Measurements from ENCODE around the gene GCGR. TPM values are rescaled to one million over a fixed set of nuclear protein-coding genes. Genes with fewer than 3 reads are reported as not detected.

Gene GCGR
- total and polyA plus RNA-seq, 2 experiments from 2014 or later = 0.17 to 0.23 TPM

DNA sequence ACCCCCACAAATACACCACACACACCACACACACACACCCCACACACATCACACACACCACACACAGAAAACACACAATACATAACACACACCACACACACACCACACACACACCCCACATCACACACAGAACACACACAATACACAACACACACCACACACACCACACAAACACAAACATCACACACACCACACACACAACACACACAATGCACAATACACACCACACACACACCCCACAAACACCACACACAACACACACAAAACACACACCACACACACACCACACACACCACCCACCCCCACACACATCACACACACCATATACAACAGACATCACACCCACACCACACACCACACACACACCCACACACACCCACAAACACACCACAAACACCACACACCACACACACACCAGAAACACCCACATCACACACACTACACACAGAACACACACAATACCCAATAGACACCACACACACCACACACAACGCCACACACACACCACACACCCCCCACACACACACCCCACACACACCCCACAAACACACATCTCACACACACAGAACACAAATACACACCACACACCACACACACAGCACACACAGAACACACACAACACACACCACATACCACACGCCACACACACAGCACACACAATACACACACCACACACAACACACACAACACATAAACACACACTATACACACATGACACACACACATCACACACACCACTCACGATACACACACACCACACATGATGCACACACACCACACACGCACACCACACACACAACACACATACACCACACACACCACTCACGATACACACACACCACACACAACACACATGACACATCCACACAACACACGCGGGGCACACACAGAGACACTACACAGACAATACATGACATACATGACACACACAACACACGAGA, 11.0 kb upstream of the GCGR start:
- Histone ChIP-seq H3F3A (replicated peaks; ENCODE audit: low read depth) (peaks cover 15% of the 10 kb centered on the region), H3K36me3 (ENCODE audit: insufficient read depth) (no peaks in the 10 kb centered on the region), H3K27ac (ENCODE audit: low read depth) (no peak overlapping the region), H3K9me2 (ENCODE audit: insufficient read depth) (no peaks in the 10 kb centered on the region), H3K79me2 (replicated peaks; ENCODE audit: insufficient read depth) (no peaks in the 10 kb centered on the region), H4K20me1 (replicated peaks; ENCODE audit: insufficient read depth) (no peaks in the 10 kb centered on the region), H3K27me3 (ENCODE audit: insufficient read depth) (no peaks in the 10 kb centered on the region), H3K4me3 (no peak overlapping the region), H2AFZ (no peak overlapping the region), H3K4me1 (ENCODE audit: insufficient read depth) (no peaks in the 10 kb centered on the region), H3K4me2 (no peak overlapping the region)
- peaks cover 3% of the 10 kb centered on the region; the same call in 1 of the 3 replicates for H3K9me3 Mint-ChIP-seq
- no peaks in the 10 kb centered on the region for H3K4me1 Mint-ChIP-seq
- no peak overlapping the region for H3K27ac Mint-ChIP-seq
- ATAC-seq (no peak), DNase-seq (ENCODE audit: low spot score) (no peak)
- no peaks in the 10 kb centered on the region for H3K27me3 Mint-ChIP-seq (ENCODE audit: insufficient read depth, low read depth, poor library complexity)
- TF ChIP-seq, protein P1, sequence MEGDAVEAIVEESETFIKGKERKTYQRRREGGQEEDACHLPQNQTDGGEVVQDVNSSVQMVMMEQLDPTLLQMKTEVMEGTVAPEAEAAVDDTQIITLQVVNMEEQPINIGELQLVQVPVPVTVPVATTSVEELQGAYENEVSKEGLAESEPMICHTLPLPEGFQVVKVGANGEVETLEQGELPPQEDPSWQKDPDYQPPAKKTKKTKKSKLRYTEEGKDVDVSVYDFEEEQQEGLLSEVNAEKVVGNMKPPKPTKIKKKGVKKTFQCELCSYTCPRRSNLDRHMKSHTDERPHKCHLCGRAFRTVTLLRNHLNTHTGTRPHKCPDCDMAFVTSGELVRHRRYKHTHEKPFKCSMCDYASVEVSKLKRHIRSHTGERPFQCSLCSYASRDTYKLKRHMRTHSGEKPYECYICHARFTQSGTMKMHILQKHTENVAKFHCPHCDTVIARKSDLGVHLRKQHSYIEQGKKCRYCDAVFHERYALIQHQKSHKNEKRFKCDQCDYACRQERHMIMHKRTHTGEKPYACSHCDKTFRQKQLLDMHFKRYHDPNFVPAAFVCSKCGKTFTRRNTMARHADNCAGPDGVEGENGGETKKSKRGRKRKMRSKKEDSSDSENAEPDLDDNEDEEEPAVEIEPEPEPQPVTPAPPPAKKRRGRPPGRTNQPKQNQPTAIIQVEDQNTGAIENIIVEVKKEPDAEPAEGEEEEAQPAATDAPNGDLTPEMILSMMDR (conservative IDR thresholded peaks at IDR 0.05; ENCODE audit: low read depth in 2 of 2) = no peak
- TF ChIP-seq POLR2AphosphoS5 (IDR thresholded peaks at IDR 0.05; ENCODE audit: low read depth) (no peak), EZH2phosphoT487 (IDR thresholded peaks at IDR 0.05; ENCODE audit: unreplicated experiment) (no peak), STAT1 (IDR thresholded peaks at IDR 0.05; ENCODE audit: unreplicated experiment) (no peak)
- TF ChIP-seq, protein P2, sequence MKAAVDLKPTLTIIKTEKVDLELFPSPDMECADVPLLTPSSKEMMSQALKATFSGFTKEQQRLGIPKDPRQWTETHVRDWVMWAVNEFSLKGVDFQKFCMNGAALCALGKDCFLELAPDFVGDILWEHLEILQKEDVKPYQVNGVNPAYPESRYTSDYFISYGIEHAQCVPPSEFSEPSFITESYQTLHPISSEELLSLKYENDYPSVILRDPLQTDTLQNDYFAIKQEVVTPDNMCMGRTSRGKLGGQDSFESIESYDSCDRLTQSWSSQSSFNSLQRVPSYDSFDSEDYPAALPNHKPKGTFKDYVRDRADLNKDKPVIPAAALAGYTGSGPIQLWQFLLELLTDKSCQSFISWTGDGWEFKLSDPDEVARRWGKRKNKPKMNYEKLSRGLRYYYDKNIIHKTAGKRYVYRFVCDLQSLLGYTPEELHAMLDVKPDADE (IDR thresholded peaks at IDR 0.05) = no peak
- H3K36me3 Mint-ChIP-seq (ENCODE audit: low read depth) = no peaks in the 10 kb centered on the region
- H3K4me3 Mint-ChIP-seq = no peak overlapping the region

DNA sequence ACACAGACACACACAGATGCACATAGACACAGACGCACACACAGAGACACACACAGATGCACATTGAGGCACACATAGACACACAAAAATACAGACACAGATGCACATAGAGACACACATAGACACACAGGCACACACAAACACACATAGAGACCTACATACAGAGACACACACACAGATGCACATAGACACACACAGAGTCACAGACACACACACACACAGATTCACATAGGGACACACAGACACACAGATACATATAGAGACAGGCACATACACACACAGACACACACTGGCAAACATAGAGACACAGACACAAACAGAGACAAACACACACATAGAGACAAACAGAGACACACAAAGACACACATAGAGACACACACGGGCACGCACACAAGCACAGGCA, 9.9 kb upstream of the GCGR start:
- Histone ChIP-seq H4K20me1 (replicated peaks; ENCODE audit: insufficient read depth) (no peaks in the 10 kb centered on the region), H3K79me2 (replicated peaks; ENCODE audit: insufficient read depth) (no peaks in the 10 kb centered on the region), H3K4me1 (ENCODE audit: insufficient read depth) (no peaks in the 10 kb centered on the region), H3K27ac (ENCODE audit: low read depth) (no peak overlapping the region), H3K9me2 (ENCODE audit: insufficient read depth) (no peaks in the 10 kb centered on the region), H3K27me3 (ENCODE audit: insufficient read depth) (no peaks in the 10 kb centered on the region), H3K4me3 (no peak overlapping the region), H3K4me2 (no peak overlapping the region), H2AFZ (no peak overlapping the region), H3K36me3 (ENCODE audit: insufficient read depth) (no peaks in the 10 kb centered on the region), H3F3A (replicated peaks; ENCODE audit: low read depth) (peaks cover 15% of the 10 kb centered on the region)
- no peak for ATAC-seq
- Mint-ChIP-seq H3K36me3 (ENCODE audit: low read depth) (0 out of 3 replicates have a peak, but pooled peaks cover 1% of the 10 kb centered on the region), H3K27me3 (ENCODE audit: insufficient read depth, low read depth, poor library complexity) (no peaks in the 10 kb centered on the region), H3K27ac (no peak overlapping the region), H3K4me3 (no peak overlapping the region), H3K4me1 (no peaks in the 10 kb centered on the region), H3K9me3 (peaks cover 4% of the 10 kb centered on the region)
- no peak for DNase-seq (ENCODE audit: low spot score)
- TF ChIP-seq ZNF114 (CRISPR knock-in tag; IDR thresholded peaks at IDR 0.05) (no peak), JUNB (IDR thresholded peaks at IDR 0.05; ENCODE audit: unreplicated experiment) (no peak), NANOG (IDR thresholded peaks at IDR 0.05; ENCODE audit: borderline replicate concordance) (no peak), POLR2AphosphoS5 (IDR thresholded peaks at IDR 0.05; ENCODE audit: low read depth) (no peak), ZNF331 (CRISPR knock-in tag; IDR thresholded peaks at IDR 0.05; ENCODE audit: low read depth) (no peak), EZH2phosphoT487 (IDR thresholded peaks at IDR 0.05; ENCODE audit: unreplicated experiment) (no peak), CREB1 (CRISPR knock-in tag; IDR thresholded peaks at IDR 0.05; ENCODE audit: low read depth) (no peak)
- TF ChIP-seq, protein P3, sequence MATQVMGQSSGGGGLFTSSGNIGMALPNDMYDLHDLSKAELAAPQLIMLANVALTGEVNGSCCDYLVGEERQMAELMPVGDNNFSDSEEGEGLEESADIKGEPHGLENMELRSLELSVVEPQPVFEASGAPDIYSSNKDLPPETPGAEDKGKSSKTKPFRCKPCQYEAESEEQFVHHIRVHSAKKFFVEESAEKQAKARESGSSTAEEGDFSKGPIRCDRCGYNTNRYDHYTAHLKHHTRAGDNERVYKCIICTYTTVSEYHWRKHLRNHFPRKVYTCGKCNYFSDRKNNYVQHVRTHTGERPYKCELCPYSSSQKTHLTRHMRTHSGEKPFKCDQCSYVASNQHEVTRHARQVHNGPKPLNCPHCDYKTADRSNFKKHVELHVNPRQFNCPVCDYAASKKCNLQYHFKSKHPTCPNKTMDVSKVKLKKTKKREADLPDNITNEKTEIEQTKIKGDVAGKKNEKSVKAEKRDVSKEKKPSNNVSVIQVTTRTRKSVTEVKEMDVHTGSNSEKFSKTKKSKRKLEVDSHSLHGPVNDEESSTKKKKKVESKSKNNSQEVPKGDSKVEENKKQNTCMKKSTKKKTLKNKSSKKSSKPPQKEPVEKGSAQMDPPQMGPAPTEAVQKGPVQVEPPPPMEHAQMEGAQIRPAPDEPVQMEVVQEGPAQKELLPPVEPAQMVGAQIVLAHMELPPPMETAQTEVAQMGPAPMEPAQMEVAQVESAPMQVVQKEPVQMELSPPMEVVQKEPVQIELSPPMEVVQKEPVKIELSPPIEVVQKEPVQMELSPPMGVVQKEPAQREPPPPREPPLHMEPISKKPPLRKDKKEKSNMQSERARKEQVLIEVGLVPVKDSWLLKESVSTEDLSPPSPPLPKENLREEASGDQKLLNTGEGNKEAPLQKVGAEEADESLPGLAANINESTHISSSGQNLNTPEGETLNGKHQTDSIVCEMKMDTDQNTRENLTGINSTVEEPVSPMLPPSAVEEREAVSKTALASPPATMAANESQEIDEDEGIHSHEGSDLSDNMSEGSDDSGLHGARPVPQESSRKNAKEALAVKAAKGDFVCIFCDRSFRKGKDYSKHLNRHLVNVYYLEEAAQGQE (IDR thresholded peaks at IDR 0.05; ENCODE audit: unreplicated experiment) = no peak
- TF ChIP-seq, protein P1 (conservative IDR thresholded peaks at IDR 0.05; ENCODE audit: low read depth in 2 of 2) = no peak
- TF ChIP-seq, protein P2 (IDR thresholded peaks at IDR 0.05) = no peak

Measured in GM23338 (cell line).